ENCODE results near the gene ROR1.

The ROR1 gene

GRCh38 chr1:64073705-64074104 lies 299.9 kb downstream of the ROR1 start:
- no peak for TF ChIP-seq CTCF (IDR thresholded peaks at IDR 0.05; ENCODE audit: control extremely low read depth, extremely low read depth, low read depth, missing control alignments)
- no peak for DNase-seq (ENCODE audit: extremely low spot score)
- ChIA-PET POLR2A (interaction anchor here (0.6 kb wide), 1 partner anchor 61 kb away, joined by 4 read pairs; no protein-coding TSS in a partner anchor), CTCF (no interaction called here)

GRCh38 chr1:64074767-64075166 lies 300.9 kb downstream of the ROR1 start:
- ChIA-PET POLR2A (no interaction called here), CTCF (no interaction called here)
- TF ChIP-seq CTCF (IDR thresholded peaks at IDR 0.05; ENCODE audit: control extremely low read depth, extremely low read depth, low read depth, missing control alignments) = no peak
- DNase-seq (ENCODE audit: extremely low spot score) = no peak

- DNase-seq (ENCODE audit: extremely low spot score) = no peak
- ChIA-PET POLR2A (no interaction called here), CTCF (interaction anchor here (1.8 kb wide), 1 partner anchor 44 kb away, joined by 4 read pairs; no protein-coding TSS in a partner anchor)
- TF ChIP-seq CTCF (IDR thresholded peaks at IDR 0.05; ENCODE audit: control extremely low read depth, extremely low read depth, low read depth, missing control alignments) = no peak
Observed at GRCh38 chr1:64077281-64077940, 303.6 kb downstream of the ROR1 start.

- ChIA-PET POLR2A (no interaction called here), CTCF (interaction anchor here (1.2 kb wide), 1 partner anchor 29 kb away, joined by 3 read pairs; no protein-coding TSS in a partner anchor)
- no peak for TF ChIP-seq CTCF (IDR thresholded peaks at IDR 0.05; ENCODE audit: control extremely low read depth, extremely low read depth, low read depth, missing control alignments)
- DNase-seq (ENCODE audit: extremely low spot score) = no peak
Observed at GRCh38 chr1:64080941-64081562, 307.2 kb downstream of the ROR1 start.

GRCh38 chr1:64082459-64082858 lies 308.6 kb downstream of the ROR1 start:
- CTCF ChIA-PET = interaction anchor here (0.6 to 1.2 kb wide), 3 partner anchors 12 to 55 kb away, joined by 3 read pairs; no protein-coding TSS in a partner anchor
- POLR2A ChIA-PET = no interaction called here
- TF ChIP-seq CTCF (IDR thresholded peaks at IDR 0.05; ENCODE audit: control extremely low read depth, extremely low read depth, low read depth, missing control alignments) = no peak
- no peak for DNase-seq (ENCODE audit: extremely low spot score)

- ChIA-PET POLR2A (interaction anchor here (0.6 kb wide), 1 partner anchor 244 kb away, joined by 5 read pairs; no protein-coding TSS in a partner anchor), CTCF (interaction anchor here (1.1 kb wide), 1 partner anchor 43 kb away, joined by 3 read pairs; no protein-coding TSS in a partner anchor)
- no peak for TF ChIP-seq CTCF (IDR thresholded peaks at IDR 0.05; ENCODE audit: control extremely low read depth, extremely low read depth, low read depth, missing control alignments)
- DNase-seq (ENCODE audit: extremely low spot score) = no peak
Observed at GRCh38 chr1:64084451-64084850, 310.6 kb downstream of the ROR1 start.

All from GM10248 (cell line).